ENCODE data around the gene STOML1. TPM values are rescaled to one million over a fixed set of nuclear protein-coding genes. Genes with fewer than 3 reads are reported as not detected.

Gene STOML1
- polyA plus RNA-seq, 3 donors: 3.8 to 5.1 (median 4.7) TPM

DNA sequence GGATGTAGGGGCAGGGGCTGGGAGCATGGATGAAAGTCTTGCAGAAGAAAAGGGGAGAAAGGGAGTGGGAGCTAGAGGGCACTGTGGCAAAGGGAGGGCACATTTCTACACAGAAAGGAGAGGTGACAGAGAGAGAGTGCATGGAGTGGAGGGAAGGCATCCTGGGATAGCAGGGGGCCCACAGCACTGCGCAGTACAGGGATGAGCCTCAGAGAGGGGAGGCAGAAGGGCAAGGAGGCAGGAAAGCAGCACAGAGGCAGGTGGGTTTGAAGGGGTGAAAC is 5.4 kb downstream of the STOML1 start:
- H3K9ac ChIP-seq (ENCODE audit: insufficient read depth, low read length, poor library complexity, severe bottlenecking): no peak overlapping the region

GRCh38 chr15:73986055-73986775 is 5.9 kb downstream of the STOML1 start:
- Mint-ChIP-seq H3K4me1 (peaks cover 31% of the 10 kb centered on the region), H3K9me3 (no peaks in the 10 kb centered on the region), H3K27me3 (ENCODE audit: low read depth in 3 of 3) (peaks cover 0 to 2% (median 0%) of the 10 kb centered on the region in 3 donors), H3K27ac (peak overlapping the region in 2 of 7 donors; percentile 18 to 59), H3K4me3 (no peak overlapping the region), H3K36me3 (peaks cover 15 to 30% of the 10 kb centered on the region in 2 donors)
- Histone ChIP-seq H3K36me3 (replicated peaks in 1 of 2; ENCODE audit: control insufficient read depth in 1 of 2, insufficient read depth in 2 of 2, low read length in 2 of 2) (peaks cover 0 to 9% of the 10 kb centered on the region in 2 donors), H4K20me1 (ENCODE audit: insufficient read depth, low read length) (no peaks in the 10 kb centered on the region), H2AFZ (ENCODE audit: insufficient read depth, low read depth, low read length, poor library complexity, severe bottlenecking) (no peak overlapping the region), H3K4me1 (ENCODE audit: control insufficient read depth in 1 of 2, insufficient read depth in 2 of 2, low read length in 2 of 2) (peaks cover 33 to 39% of the 10 kb centered on the region in 2 donors), H3K4me2 (replicated peaks; ENCODE audit: extremely low read depth, low read length, poor library complexity, severe bottlenecking) (no peak overlapping the region), H3K27me3 (ENCODE audit: control insufficient read depth in 2 of 2, insufficient read depth in 2 of 2, low read length in 2 of 2) (no peaks in the 10 kb centered on the region), H3K4me3 (replicated peaks in 1 of 3; ENCODE audit: low read depth in 2 of 3, low read length in 3 of 3) (no peak overlapping the region), H3K79me2 (ENCODE audit: insufficient read depth, low read length) (peaks cover 5% of the 10 kb centered on the region), H3K9ac (ENCODE audit: insufficient read depth, low read length, poor library complexity, severe bottlenecking) (no peak overlapping the region), H3K27ac (ENCODE audit: low read depth in 1 of 2, low read length in 2 of 2) (no peak overlapping the region), H3K9me3 (replicated peaks in 1 of 2; ENCODE audit: control insufficient read depth in 1 of 2, insufficient read depth in 1 of 2, low read length in 2 of 2) (no peaks in the 10 kb centered on the region)
- WGBS (ENCODE audit: insufficient coverage): 56% methylated on average over 7 of the region's 7 CpGs
- TF ChIP-seq, protein P1, sequence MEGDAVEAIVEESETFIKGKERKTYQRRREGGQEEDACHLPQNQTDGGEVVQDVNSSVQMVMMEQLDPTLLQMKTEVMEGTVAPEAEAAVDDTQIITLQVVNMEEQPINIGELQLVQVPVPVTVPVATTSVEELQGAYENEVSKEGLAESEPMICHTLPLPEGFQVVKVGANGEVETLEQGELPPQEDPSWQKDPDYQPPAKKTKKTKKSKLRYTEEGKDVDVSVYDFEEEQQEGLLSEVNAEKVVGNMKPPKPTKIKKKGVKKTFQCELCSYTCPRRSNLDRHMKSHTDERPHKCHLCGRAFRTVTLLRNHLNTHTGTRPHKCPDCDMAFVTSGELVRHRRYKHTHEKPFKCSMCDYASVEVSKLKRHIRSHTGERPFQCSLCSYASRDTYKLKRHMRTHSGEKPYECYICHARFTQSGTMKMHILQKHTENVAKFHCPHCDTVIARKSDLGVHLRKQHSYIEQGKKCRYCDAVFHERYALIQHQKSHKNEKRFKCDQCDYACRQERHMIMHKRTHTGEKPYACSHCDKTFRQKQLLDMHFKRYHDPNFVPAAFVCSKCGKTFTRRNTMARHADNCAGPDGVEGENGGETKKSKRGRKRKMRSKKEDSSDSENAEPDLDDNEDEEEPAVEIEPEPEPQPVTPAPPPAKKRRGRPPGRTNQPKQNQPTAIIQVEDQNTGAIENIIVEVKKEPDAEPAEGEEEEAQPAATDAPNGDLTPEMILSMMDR (IDR thresholded peaks at IDR 0.05): no peak
- no peak for DNase-seq
- intact Hi-C loops (cut with micrococcal nuclease): no loop called here

More for the DNA sequence above, 5.4 kb downstream of the STOML1 start:
- H3K4me3 ChIP-seq (replicated peaks in 1 of 3; ENCODE audit: low read depth in 2 of 3, low read length in 3 of 3): no peak overlapping the region
- no peaks in the 10 kb centered on the region for H3K9me3 ChIP-seq (replicated peaks in 1 of 2; ENCODE audit: control insufficient read depth in 1 of 2, insufficient read depth in 1 of 2, low read length in 2 of 2)
- H3K4me2 ChIP-seq (replicated peaks; ENCODE audit: extremely low read depth, low read length, poor library complexity, severe bottlenecking): no peak overlapping the region
- H3K9me3 Mint-ChIP-seq: no peaks in the 10 kb centered on the region
- peaks cover 15 to 30% of the 10 kb centered on the region in 2 donors for H3K36me3 Mint-ChIP-seq
- TF ChIP-seq, protein P1 (IDR thresholded peaks at IDR 0.05): no peak
- no peak overlapping the region for H3K27ac ChIP-seq (ENCODE audit: low read depth in 1 of 2, low read length in 2 of 2)
- peaks cover 31% of the 10 kb centered on the region for H3K4me1 Mint-ChIP-seq
- H2AFZ ChIP-seq (ENCODE audit: insufficient read depth, low read depth, low read length, poor library complexity, severe bottlenecking): no peak overlapping the region
- no peaks in the 10 kb centered on the region for H4K20me1 ChIP-seq (ENCODE audit: insufficient read depth, low read length)
- peaks cover 8% of the 10 kb centered on the region for H3K79me2 ChIP-seq (ENCODE audit: insufficient read depth, low read length)
- peaks cover 34 to 40% of the 10 kb centered on the region in 2 donors for H3K4me1 ChIP-seq (ENCODE audit: control insufficient read depth in 1 of 2, insufficient read depth in 2 of 2, low read length in 2 of 2)
- intact Hi-C loops (cut with micrococcal nuclease): no loop called here
- WGBS (ENCODE audit: insufficient coverage): 87% methylated on average over 1 of the region's 1 CpG
- peak overlapping the region in 2 of 7 donors; percentile 18 to 65 for H3K27ac Mint-ChIP-seq
- no peak overlapping the region for H3K4me3 Mint-ChIP-seq
- no peak for DNase-seq
- H3K36me3 ChIP-seq (replicated peaks in 1 of 2; ENCODE audit: control insufficient read depth in 1 of 2, insufficient read depth in 2 of 2, low read length in 2 of 2): peaks cover 0 to 9% of the 10 kb centered on the region in 2 donors
- no peaks in the 10 kb centered on the region for H3K27me3 ChIP-seq (ENCODE audit: control insufficient read depth in 2 of 2, insufficient read depth in 2 of 2, low read length in 2 of 2)
- H3K27me3 Mint-ChIP-seq (ENCODE audit: low read depth in 3 of 3): peaks cover 0 to 2% (median 0%) of the 10 kb centered on the region in 3 donors
